HFFc6 (cell line): Measurements from ENCODE around the gene ADGRG1. TPM values are rescaled to one million over a fixed set of nuclear protein-coding genes. Genes with fewer than 3 reads are reported as not detected.

Source experiments
- DNase-seq: peaks from one replicate; pipeline ENCODE4 v3.0.0-alpha.2; 2018
- H3K27ac Mint-ChIP-seq: 2 replicates; pipeline ENCODE4 v1.8.0; 2020; ENCODE audit warnings: mild to moderate bottlenecking, mixed read lengths
- H3K27me3 Mint-ChIP-seq: 2 replicates; pipeline ENCODE4 v1.8.0; 2021; ENCODE audit warnings: mild to moderate bottlenecking, moderate library complexity, mixed read lengths; ENCODE audit not compliant: insufficient read depth
- H3K36me3 Mint-ChIP-seq: 2 replicates; pipeline ENCODE4 v1.8.0; 2021; ENCODE audit warnings: low read depth, mixed read lengths
- H3K4me1 Mint-ChIP-seq: 2 replicates; pipeline ENCODE4 v1.8.0; 2020; ENCODE audit warnings: low read depth, mixed read lengths
- H3K4me3 Mint-ChIP-seq: 2 replicates; pipeline ENCODE4 v1.8.0; 2020; ENCODE audit warnings: mild to moderate bottlenecking, moderate library complexity, mixed read lengths
- H3K9me3 Mint-ChIP-seq: 2 replicates; pipeline ENCODE4 v1.8.0; 2020; ENCODE audit warnings: mild to moderate bottlenecking, mixed read lengths
- total RNA-seq, 6 experiments: library from RNA; stranded (reverse); fragmentation: NEBNext Ultra II Directional; extraction: Animal tissue kit (Norgen Biotek cat#: 25700); gene quantifications; 2 replicates in 1 of 6; 3 replicates in 5 of 6; pipeline ENCODE4 v1.2.3, GENCODE V29; 2021
- TF ChIP-seq, protein P1 (sequence below): fragments of 200-600 bp; sonication (generic); IDR thresholded peaks from 2 replicates; pipeline ENCODE4 v1.5.0; 2021; ENCODE audit warnings: antibody characterized with exemption, mild to moderate bottlenecking

ADGRG1 gene
- total RNA-seq, 6 experiments from 2014 or later, result 0.18 to 1.4 (median 0.50) TPM

DNA sequence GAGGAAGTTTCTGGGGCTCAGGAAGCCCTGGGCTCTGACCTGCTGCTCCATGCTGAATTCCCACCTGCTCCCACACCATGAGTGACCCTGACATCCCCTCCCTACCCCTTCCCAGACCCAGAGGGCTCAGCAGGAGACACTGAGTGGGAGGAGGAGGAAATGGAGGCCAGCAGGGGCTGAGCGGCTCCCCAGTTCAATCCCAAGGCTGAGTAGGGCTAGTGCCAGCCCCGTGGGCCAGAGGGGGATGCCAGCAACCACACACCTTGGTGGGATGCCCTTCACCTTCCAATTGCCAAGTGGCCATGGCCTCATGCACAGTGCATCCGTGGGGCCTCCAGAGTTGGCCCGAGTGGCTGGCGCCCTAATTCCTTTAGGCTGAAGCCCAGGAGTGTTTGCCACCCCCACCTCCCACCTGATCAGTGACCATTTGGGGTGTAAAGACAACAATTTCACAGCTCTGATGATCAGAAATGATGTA, 38.7 kb downstream of the ADGRG1 start:
- TF ChIP-seq, protein P1, sequence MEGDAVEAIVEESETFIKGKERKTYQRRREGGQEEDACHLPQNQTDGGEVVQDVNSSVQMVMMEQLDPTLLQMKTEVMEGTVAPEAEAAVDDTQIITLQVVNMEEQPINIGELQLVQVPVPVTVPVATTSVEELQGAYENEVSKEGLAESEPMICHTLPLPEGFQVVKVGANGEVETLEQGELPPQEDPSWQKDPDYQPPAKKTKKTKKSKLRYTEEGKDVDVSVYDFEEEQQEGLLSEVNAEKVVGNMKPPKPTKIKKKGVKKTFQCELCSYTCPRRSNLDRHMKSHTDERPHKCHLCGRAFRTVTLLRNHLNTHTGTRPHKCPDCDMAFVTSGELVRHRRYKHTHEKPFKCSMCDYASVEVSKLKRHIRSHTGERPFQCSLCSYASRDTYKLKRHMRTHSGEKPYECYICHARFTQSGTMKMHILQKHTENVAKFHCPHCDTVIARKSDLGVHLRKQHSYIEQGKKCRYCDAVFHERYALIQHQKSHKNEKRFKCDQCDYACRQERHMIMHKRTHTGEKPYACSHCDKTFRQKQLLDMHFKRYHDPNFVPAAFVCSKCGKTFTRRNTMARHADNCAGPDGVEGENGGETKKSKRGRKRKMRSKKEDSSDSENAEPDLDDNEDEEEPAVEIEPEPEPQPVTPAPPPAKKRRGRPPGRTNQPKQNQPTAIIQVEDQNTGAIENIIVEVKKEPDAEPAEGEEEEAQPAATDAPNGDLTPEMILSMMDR, result no peak
- H3K36me3 Mint-ChIP-seq, result no peaks in the 10 kb centered on the region
- H3K27ac Mint-ChIP-seq, result no peak overlapping the region
- H3K27me3 Mint-ChIP-seq, result peaks cover 20% of the 10 kb centered on the region
- H3K4me3 Mint-ChIP-seq, result no peak overlapping the region
- peaks cover 6% of the 10 kb centered on the region; the same call in 1 of the 2 replicates for H3K4me1 Mint-ChIP-seq
- H3K9me3 Mint-ChIP-seq, result no peaks in the 10 kb centered on the region
- no peak for DNase-seq

GRCh38 chr16:57667526-57668262, 39.3 kb downstream of the ADGRG1 start:
- no peak for DNase-seq

GRCh38 chr16:57668263-57668571, 39.8 kb downstream of the ADGRG1 start, which contains the start of gene ADGRG3:
Gene ADGRG3, plus strand, starts transcription at chr16:57668306. Its CDS starts 42 bp downstream, at chr16:57668348.
- Mint-ChIP-seq H3K27ac (no peak within 1 kb of the TSS), H3K9me3 (no peaks in the 10 kb centered on the region), H3K4me3 (no peak within 1 kb of the TSS), H3K36me3 (no peaks in the 10 kb centered on the region), H3K27me3 (peaks cover 20% of the 10 kb centered on the region), H3K4me1 (peaks cover 6% of the 10 kb centered on the region; the same call in 1 of the 2 replicates)
- no peak for DNase-seq
- TF ChIP-seq, protein P1, result no peak

More at GRCh38 chr16:57667526-57668262, 39.3 kb downstream of the ADGRG1 start:
- Mint-ChIP-seq H3K27ac (no peak overlapping the region), H3K36me3 (no peaks in the 10 kb centered on the region), H3K27me3 (peaks cover 20% of the 10 kb centered on the region), H3K9me3 (no peaks in the 10 kb centered on the region), H3K4me1 (peaks cover 6% of the 10 kb centered on the region; the same call in 1 of the 2 replicates), H3K4me3 (no peak overlapping the region)
- TF ChIP-seq, protein P1, result peak; percentile 51

DNA sequence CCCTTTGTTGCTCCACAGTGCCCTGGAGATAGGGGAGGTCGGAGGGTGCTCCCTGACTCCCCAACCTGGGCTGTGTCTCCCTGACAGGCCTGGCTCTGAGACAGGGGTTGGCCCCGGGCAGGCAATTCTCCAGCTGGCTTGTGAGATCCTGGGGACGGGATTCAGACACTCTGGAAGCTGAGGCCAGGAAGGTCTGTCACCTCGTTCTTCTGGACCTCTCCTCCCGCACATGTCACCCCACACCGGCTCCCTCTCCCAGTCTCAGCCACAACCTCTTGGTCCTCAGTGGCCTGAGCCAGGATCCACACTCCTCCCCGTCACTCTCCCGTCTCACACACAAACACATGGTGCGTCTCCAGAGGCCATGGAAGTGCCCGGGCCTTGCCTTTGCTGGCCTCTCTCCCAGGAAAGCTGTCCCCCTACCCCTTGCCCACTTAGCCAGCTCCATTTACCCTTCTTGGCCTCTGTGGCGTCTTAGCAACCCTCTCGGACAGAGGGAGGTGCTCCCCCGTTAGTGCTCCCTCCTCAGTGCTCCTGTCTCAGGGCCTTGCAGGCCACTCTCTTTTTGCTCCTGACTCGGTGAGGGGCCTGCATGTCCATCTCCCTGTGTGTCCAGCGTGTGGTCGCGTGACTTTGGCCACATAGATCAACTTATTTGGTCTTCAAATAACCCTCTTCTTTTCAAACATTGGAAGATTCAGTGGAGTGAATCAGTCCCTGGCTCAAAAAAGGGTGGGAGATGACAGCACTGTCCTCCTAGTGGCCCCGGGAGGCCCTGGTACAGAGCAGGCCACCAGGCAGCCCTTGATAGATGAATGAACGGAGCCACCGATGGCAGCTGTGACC, 40.4 kb downstream of the ADGRG1 start:
- no peaks in the 10 kb centered on the region for H3K36me3 Mint-ChIP-seq
- H3K27me3 Mint-ChIP-seq, result peaks cover 20% of the 10 kb centered on the region
- DNase-seq, result no peak
- no peak overlapping the region for H3K4me3 Mint-ChIP-seq
- TF ChIP-seq, protein P1, result no peak
- no peaks in the 10 kb centered on the region for H3K9me3 Mint-ChIP-seq
- peaks cover 6% of the 10 kb centered on the region; the same call in 1 of the 2 replicates for H3K4me1 Mint-ChIP-seq
- H3K27ac Mint-ChIP-seq, result no peak overlapping the region

- DNase-seq, result no peak
- Mint-ChIP-seq H3K4me3 (no peak overlapping the region), H3K9me3 (no peaks in the 10 kb centered on the region), H3K36me3 (no peaks in the 10 kb centered on the region), H3K27ac (no peak overlapping the region), H3K27me3 (peaks cover 20% of the 10 kb centered on the region), H3K4me1 (peaks cover 6% of the 10 kb centered on the region; the same call in 1 of the 2 replicates)
- TF ChIP-seq, protein P1, result no peak
Observed at GRCh38 chr16:57669476-57670162, 41.2 kb downstream of the ADGRG1 start.
